H1 (cell line): ENCODE measurements around the gene ADAD1. TPM values are rescaled to one million over a fixed set of nuclear protein-coding genes. Genes with fewer than 3 reads are reported as not detected.

Source experiments
- CTCF ChIA-PET: fragments of 300-600 bp; sonication (Branson Sonifier 250); formaldehyde crosslinking; loops from one replicate; lab custom pipeline; 2021; ENCODE audit not compliant: partially characterized antibody; lab: Charles Lee
- POLR2A ChIA-PET: fragments of 300-600 bp; sonication (Branson Sonifier 250); formaldehyde crosslinking; loops from one replicate; lab custom pipeline; 2021; ENCODE audit warnings: inconsistent platforms; ENCODE audit not compliant: partially characterized antibody; lab: Charles Lee
- DNase-seq, 2 experiments: peaks; one replicate each; pipeline versions ENCODE4 v3.0.0 to v3.0.0-alpha.2; 2010 to 2022; ENCODE audit warnings: low spot score in 2 of 2, low read depth in 1 of 2, mixed read lengths in 1 of 2
- FAIRE-seq: peaks from 2 replicates; lab custom pipeline; 2011; peaks lifted over from hg19 to GRCh38; lab: Jason Lieb, UNC
- H2AFZ ChIP-seq: 2 replicates; pipeline ENCODE4 v1.8.1; 2012; ENCODE audit warnings: low read length, inconsistent platforms
- H2AK5ac ChIP-seq: 2 replicates; pipeline ENCODE4 v1.6.1; 2013; ENCODE audit warnings: low read depth, low read length
- H2BK120ac ChIP-seq: replicated peaks from 2 replicates; pipeline ENCODE3; 2013; ENCODE audit warnings: low read depth, low read length, inconsistent platforms
- H2BK12ac ChIP-seq: 2 replicates; pipeline ENCODE4 v1.6.1; 2013; ENCODE audit warnings: low read depth, low read length
- H2BK15ac ChIP-seq: 2 replicates; pipeline ENCODE4 v1.6.1; 2013; ENCODE audit warnings: low read length
- H2BK20ac ChIP-seq: 2 replicates; pipeline ENCODE4 v1.6.1; 2013; ENCODE audit warnings: low read length
- H2BK5ac ChIP-seq: 2 replicates; pipeline ENCODE4 v1.6.1; 2013; ENCODE audit warnings: low read depth, low read length
- H3K14ac ChIP-seq: 2 replicates; pipeline ENCODE4 v1.6.1; 2013; ENCODE audit warnings: inconsistent platforms; ENCODE audit not compliant: insufficient read length
- H3K18ac ChIP-seq: 2 replicates; pipeline ENCODE4 v1.6.1; 2013; ENCODE audit warnings: low read length; ENCODE audit errors: extremely low read depth
- H3K23ac ChIP-seq: 2 replicates; pipeline ENCODE4 v1.6.1; 2013; ENCODE audit warnings: inconsistent platforms; ENCODE audit not compliant: insufficient read length
- H3K23me2 ChIP-seq: 2 replicates; pipeline ENCODE4 v1.6.1; 2013; ENCODE audit warnings: low read depth, low read length
- H3K27ac ChIP-seq: 2 replicates; pipeline ENCODE4 v1.6.1; 2011; ENCODE audit warnings: low read depth, low read length, inconsistent platforms
- H3K27me3 ChIP-seq, 4 experiments: replicated peaks in 1 of 4; 1 replicate in 1 of 4; 2 replicates in 3 of 4; pipeline versions ENCODE4 v1.6.1 to v1.8.1; 2011 to 2013; ENCODE audit warnings: low read length in 3 of 4, mild to moderate bottlenecking in 3 of 4, inconsistent platforms in 2 of 4, mixed read lengths in 2 of 4, moderate library complexity in 1 of 4; ENCODE audit not compliant: control insufficient read depth in 3 of 4, insufficient read depth in 3 of 4; ENCODE audit errors: extremely low read depth in 1 of 4
- H3K36me3 ChIP-seq, 4 experiments: 2 replicates each; pipeline versions ENCODE4 v1.6.1 to v1.8.1; 2011 to 2013; ENCODE audit warnings: mild to moderate bottlenecking in 4 of 4, low read length in 3 of 4, moderate library complexity in 2 of 4, control low read depth in 1 of 4, inconsistent platforms in 1 of 4; ENCODE audit not compliant: insufficient read depth in 4 of 4, control insufficient read depth in 2 of 4
- H3K4ac ChIP-seq: replicated peaks from 2 replicates; pipeline ENCODE3; 2013; ENCODE audit warnings: low read length, low read depth, mixed read lengths, inconsistent platforms; ENCODE audit not compliant: insufficient read length
- H3K4me1 ChIP-seq, 4 experiments: replicated peaks in 1 of 4; 1 replicate in 1 of 4; 2 replicates in 3 of 4; pipeline versions ENCODE4 v1.6.1 to v1.8.1; 2011 to 2013; ENCODE audit warnings: low read length in 3 of 4, inconsistent platforms in 2 of 4, mixed read lengths in 1 of 4; ENCODE audit not compliant: insufficient read depth in 4 of 4, control insufficient read depth in 3 of 4
- H3K4me2 ChIP-seq, 2 experiments: 2 replicates each; pipeline versions ENCODE4 v1.6.1 to v1.8.1; 2011 to 2013; ENCODE audit warnings: low read depth in 2 of 2, low read length in 2 of 2, control low read depth in 1 of 2, inconsistent platforms in 1 of 2, mild to moderate bottlenecking in 1 of 2; ENCODE audit not compliant: insufficient read depth in 1 of 2
- H3K4me3 ChIP-seq, 4 experiments: fragments of 200-600, 300-600 bp in 1 of 4; sonication (generic), shearing (Covaris generic), sonication (Bioruptor Twin) in 1 of 4; 2 replicates each; pipeline versions ENCODE4 v1.5.1 to v1.8.1; 2011 to 2016; ENCODE audit warnings: low read length in 4 of 4, low read depth in 3 of 4, control low read depth in 2 of 4, inconsistent platforms in 2 of 4, mild to moderate bottlenecking in 2 of 4, mixed read lengths in 1 of 4, moderate library complexity in 1 of 4; ENCODE audit not compliant: insufficient read depth in 2 of 4; ENCODE audit errors: extremely low read depth in 1 of 4
- H3K56ac ChIP-seq: replicated peaks from 2 replicates; pipeline ENCODE3; 2013; ENCODE audit warnings: low read depth, mild to moderate bottlenecking, mixed read lengths, low read length, inconsistent platforms; ENCODE audit not compliant: insufficient read length
- H3K79me1 ChIP-seq: 2 replicates; pipeline ENCODE4 v1.6.1; 2013; ENCODE audit warnings: low read depth, low read length, control low read depth
- H3K79me2 ChIP-seq, 2 experiments: 2 replicates each; pipeline versions ENCODE4 v1.6.1 to v1.8.1; 2012 to 2013; ENCODE audit warnings: low read length in 2 of 2, mild to moderate bottlenecking in 2 of 2, inconsistent platforms in 1 of 2; ENCODE audit not compliant: insufficient read depth in 2 of 2, control insufficient read depth in 1 of 2
- H3K9ac ChIP-seq, 4 experiments: replicated peaks in 1 of 4; 1 replicate in 1 of 4; 2 replicates in 3 of 4; pipeline versions ENCODE4 v1.6.1 to v1.8.1; 2011 to 2013; ENCODE audit warnings: low read depth in 3 of 4, low read length in 3 of 4, control low read depth in 2 of 4, mild to moderate bottlenecking in 2 of 4, moderate library complexity in 2 of 4, inconsistent platforms in 1 of 4; ENCODE audit errors: extremely low read depth in 1 of 4
- H3K9me3 ChIP-seq, 2 experiments: 2 replicates each; pipeline versions ENCODE4 v1.6.1 to v1.8.1; 2012 to 2013; ENCODE audit warnings: mild to moderate bottlenecking in 2 of 2, moderate library complexity in 2 of 2, control low read depth in 1 of 2, inconsistent platforms in 1 of 2, low read depth in 1 of 2, low read length in 1 of 2, mixed read lengths in 1 of 2; ENCODE audit not compliant: insufficient read depth in 2 of 2
- H4K20me1 ChIP-seq, 2 experiments: replicated peaks in 1 of 2; 2 replicates each; pipeline versions ENCODE3 to v1.8.1; 2011 to 2013; ENCODE audit warnings: inconsistent platforms in 2 of 2, low read length in 2 of 2, mild to moderate bottlenecking in 1 of 2; ENCODE audit not compliant: insufficient read depth in 2 of 2, control insufficient read depth in 1 of 2
- H4K5ac ChIP-seq: 2 replicates; pipeline ENCODE4 v1.6.1; 2013; ENCODE audit warnings: low read length, low read depth, mixed read lengths, inconsistent platforms; ENCODE audit not compliant: insufficient read length
- H4K8ac ChIP-seq: 2 replicates; pipeline ENCODE4 v1.8.0; 2013; ENCODE audit warnings: mild to moderate bottlenecking, moderate library complexity, low read length, inconsistent platforms; ENCODE audit not compliant: insufficient read depth; ENCODE audit errors: extremely low read depth
- H4K91ac ChIP-seq: replicated peaks from 2 replicates; pipeline ENCODE3; 2013; ENCODE audit warnings: low read length, mixed read lengths, inconsistent platforms; ENCODE audit not compliant: insufficient read length
- KDM1A ChIP-seq: fragments of 200-600, 300-600 bp; sonication (generic); IDR thresholded peaks from 2 replicates; pipeline ENCODE4 v1.7.1; 2016; ENCODE audit warnings: mild to moderate bottlenecking, low read length, borderline replicate concordance
- PHF8 ChIP-seq: fragments of 200-600 bp; sonication (generic); conservative IDR thresholded peaks from 2 replicates; pipeline ENCODE4 v1.7.1; 2012; ENCODE audit warnings: low read depth, mild to moderate bottlenecking, inconsistent platforms, low read length, moderate library complexity
- polyA plus RNA-seq, 7 experiments: library from polyadenylated mRNA; depleted of rRNA in 3 of 7; stranded (reverse) in 5 of 7; unstranded in 2 of 7; fragments of >200 nt in 5 of 7; fragments of 200-250 nt in 2 of 7; gene quantifications; 1 replicate in 5 of 7; 2 replicates in 1 of 7; 4 replicates in 1 of 7; pipeline versions ENCODE4 v1.2.1 to v1.2.3, GENCODE V29; 2011 to 2013; ENCODE audit warnings: missing spikeins in 2 of 7, mixed read lengths in 2 of 7
- total RNA-seq: library from RNA; stranded (reverse); fragmentation: NEBNext Ultra II Directional; extraction: Animal tissue kit (Norgen Biotek cat#: 25700); gene quantifications from 2 replicates; pipeline ENCODE4 v1.2.1, GENCODE V29; 2021

Gene ADAD1
- total and polyA plus RNA-seq, 2 of the 8 experiments (the other 6 are each of a cell fraction or from before 2014, with no cell fraction given), result not detected

- no peak for TF ChIP-seq KDM1A
- TF ChIP-seq, all 59 proteins: peak for 0
These were observed 33.7 kb downstream of the ADAD1 start (continued) for GRCh38 chr4:122412547-122412946.

- Histone ChIP-seq H3K9ac (no peak overlapping the region), H3K36me3 (no peaks in the 10 kb centered on the region), H3K4me3 (no peak overlapping the region), H3K79me1 (no peaks in the 10 kb centered on the region), H2BK15ac (no peak overlapping the region), H3K79me2 (no peaks in the 10 kb centered on the region), H3K4me2 (no peak overlapping the region), H2BK12ac (no peak overlapping the region), H2AK5ac (no peak overlapping the region), H2BK120ac (no peak overlapping the region), H3K23me2 (no peaks in the 10 kb centered on the region), H2AFZ (no peak overlapping the region), H2BK20ac (no peak overlapping the region), H3K18ac (no peak overlapping the region), H3K14ac (no peak overlapping the region), H4K91ac (no peak overlapping the region), H4K8ac (no peak overlapping the region), H3K23ac (no peak overlapping the region), H4K20me1 (no peaks in the 10 kb centered on the region), H3K4ac (no peak overlapping the region), H3K27me3 (no peaks in the 10 kb centered on the region), H3K9me3 (no peaks in the 10 kb centered on the region), H3K56ac (no peak overlapping the region), H2BK5ac (no peak overlapping the region), H3K4me1 (no peaks in the 10 kb centered on the region), H4K5ac (no peak overlapping the region), H3K27ac (no peak overlapping the region)
- CTCF ChIA-PET, result no interaction called here
- FAIRE-seq, result no peak
- POLR2A ChIA-PET, result no interaction called here
- DNase-seq, result no peak
- TF ChIP-seq PHF8, result no peak
These were observed 44.4 kb downstream of the ADAD1 start for GRCh38 chr4:122423246-122423645.
